IPS-NIHi7 (cell line): ENCODE results near the gene HACD3.
A peak's percentile ranks its signal among the peaks of the same experiment; 100 is the strongest.
"Not testable (repeated sequence)": the region's sequence is repeated elsewhere in the genome, so short reads cannot be mapped to it uniquely, and the experiment has no call there.

ENCODE experiments used
- DNase-seq: peaks from one replicate; pipeline ENCODE4 v3.0.0; 2012; ENCODE audit warnings: mixed read lengths; ENCODE audit errors: extremely low spot score

Gene HACD3

DNA sequence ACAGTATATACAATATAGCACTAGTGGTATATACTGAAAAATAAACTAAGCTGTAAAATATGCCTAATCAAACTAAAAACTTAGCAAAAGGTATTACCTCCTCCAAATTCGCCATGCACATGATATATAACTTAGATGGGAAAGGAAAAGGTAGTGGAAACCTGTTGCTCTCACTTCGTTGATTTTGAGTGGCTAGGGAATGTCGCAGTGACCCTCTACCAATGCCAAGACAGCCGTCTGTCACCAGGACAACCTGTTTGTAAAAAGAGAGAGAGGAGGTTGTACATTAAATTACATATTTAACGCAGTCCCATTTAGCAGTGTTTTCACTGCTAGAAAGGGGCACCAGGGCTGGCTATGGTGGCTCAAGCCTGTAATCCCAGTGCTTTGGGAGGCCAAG lies 69.4 kb downstream of the HACD3 start:
- no peak for DNase-seq

DNA sequence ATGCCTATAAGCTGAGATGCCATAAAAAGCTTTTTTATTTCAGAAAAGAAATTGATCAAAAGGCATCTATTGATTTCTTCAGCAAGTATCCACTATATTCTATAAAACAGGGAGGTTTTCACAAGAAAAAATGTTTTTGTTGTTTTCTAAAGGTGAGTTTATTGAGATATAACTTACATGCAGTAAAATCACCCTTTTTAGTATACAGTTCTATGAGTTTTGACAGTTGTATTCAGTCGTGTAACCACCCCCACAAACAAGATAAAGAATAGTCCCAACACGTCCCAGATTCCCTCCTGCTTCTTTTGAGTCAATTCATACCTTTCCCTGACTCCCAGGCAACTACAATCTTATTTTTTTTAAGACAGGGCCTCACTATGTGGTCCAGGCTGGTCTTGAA lies 72.9 kb downstream of the HACD3 start:
- no peak for DNase-seq

- DNase-seq: no peak
These were observed 73.3 kb downstream of the HACD3 start for GRCh38 chr15:65603559-65603958.

DNA sequence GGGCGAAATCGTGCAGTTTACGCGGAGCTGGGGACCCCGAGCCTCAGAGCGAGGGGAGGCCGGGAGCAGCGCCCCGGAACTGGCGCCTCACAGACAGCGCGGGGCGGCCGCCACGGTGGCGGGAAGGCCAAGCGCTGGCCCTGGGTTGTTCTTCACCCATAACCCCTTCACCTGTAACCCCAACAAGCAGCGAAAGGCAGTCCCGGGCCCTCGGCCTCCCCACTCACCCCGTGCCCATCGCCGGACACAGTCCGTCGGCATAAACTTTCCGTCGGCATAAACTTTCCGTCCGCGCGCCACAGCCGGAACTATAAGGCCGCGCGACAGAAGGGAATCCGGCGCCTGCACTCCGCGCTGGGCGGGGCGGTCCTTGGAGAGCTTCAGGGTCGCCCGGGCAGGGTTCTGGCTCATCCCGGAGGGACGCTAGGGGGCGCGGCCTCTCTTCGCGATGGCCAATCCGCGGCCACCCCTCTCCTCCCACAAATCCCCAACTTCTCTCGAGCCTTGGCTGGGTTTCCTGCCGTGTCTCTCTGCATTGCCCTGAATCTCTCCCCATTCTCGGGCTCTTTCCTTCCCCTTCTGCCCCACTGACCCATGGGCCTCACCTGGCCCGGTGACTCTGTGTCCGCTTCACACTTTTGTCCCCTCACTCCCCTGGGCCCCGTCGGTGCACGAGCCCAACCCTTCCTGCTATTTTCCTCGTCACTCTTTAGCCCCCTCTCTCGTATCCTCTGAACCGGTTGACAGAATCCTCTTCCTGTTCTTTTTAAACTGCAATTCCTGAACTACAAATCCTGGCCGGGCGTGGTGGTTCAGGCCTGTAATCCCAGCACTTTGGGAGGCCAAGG lies 80.8 kb downstream of the HACD3 start, which contains the start of gene INTS14:
INTS14 (minus strand) TSS at position 261 of the 848 bp plus-strand sequence. CDS start 3,751 bp downstream, outside the sequence.
- DNase-seq: peak; percentile 100

DNA sequence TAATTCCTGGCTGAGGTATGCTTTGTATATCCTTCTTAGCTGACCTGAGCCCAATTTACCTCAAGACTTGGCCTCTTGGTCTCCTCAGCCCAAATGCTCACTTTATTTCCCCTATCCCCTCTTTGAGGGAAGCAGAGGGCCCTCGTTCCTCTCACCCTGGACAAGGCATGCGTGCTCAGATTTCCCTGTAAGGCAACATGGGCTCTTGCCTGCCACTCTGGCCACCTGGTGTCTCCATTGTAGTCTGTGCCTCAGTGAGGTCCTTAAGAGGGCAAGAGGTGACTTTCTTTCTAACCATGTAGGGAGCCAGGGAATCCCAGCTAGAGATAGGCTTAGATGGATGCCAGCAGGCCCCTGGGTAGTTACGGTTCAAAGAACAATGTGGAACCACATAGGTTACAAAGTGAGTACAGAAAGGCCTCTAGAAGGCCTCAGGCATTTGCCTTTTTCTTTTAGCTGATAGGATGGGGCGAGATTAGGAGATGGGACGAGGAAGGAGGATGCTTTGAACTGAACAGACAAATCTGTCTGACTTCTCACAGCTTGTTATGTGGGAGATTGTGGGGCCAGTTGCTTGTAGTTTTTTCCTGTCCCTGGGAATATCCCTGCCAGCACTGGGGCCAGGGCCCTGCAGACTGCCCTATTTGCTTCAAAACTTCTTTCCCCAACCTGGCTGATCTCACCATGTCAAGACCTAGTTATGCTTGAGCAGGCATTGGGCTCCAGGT lies 81.8 kb downstream of the HACD3 start:
- DNase-seq: peak; percentile 11

GRCh38 chr15:65612616-65612946 lies 82.3 kb downstream of the HACD3 start:
- no peak for DNase-seq

DNA sequence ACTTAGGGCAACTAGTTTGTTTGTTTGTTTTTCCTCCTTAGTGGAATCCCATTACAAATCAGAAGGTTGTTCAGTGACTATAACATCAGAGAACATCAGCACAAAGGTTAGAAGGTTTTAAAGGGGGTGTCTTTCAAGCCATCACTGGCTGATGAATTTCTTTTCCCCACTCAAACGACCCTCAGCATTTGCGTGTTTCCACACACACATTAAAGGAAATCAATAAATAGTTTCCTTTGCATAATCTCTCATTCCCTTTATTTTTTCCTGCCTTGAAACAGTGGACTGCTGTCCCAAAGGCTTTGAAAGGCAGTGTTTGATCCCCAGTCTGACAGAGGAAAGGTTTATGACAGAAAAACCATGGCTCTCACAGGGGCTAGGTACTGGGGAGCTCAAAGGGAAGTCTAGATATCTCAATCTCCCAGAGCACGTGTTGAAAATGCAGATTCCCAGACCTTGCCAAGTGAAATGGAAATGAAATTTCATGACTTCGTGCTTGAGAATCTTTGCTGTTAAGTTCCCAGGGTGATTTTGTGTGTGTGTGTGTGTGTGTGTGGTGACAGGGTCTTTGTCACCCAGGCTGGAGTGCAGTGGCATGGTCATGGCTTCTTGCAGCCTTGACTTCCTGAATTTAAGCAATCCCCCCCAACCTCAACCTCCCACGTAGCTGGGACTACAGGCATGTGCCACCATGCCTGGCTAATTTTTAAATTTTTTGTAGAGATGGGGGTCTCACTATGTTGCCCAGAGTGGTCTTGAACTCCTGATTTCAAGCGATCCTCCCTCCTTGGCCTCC lies 82.9 kb downstream of the HACD3 start:
- no peak for DNase-seq

DNA sequence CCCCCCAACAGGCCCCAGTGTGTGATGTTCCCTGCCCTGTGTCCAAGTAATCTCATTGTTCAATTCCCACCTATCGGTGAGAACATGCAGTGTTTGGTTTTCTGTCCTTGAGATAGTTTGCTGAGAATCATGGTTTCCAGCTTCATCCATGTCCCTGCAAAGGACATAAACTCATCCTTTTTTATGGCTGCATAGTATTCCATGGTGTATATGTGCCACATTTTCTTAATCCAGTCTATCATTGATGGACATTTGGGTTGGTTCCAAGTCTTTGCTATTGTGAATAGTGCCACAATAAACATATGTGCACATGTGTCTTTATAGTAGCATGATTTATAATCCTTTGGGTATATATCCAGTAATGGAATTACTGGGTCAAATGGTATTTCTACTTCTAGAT lies 85.6 kb downstream of the HACD3 start:
- not testable (repeated sequence) for DNase-seq

GRCh38 chr15:65618560-65619109 lies 88.4 kb downstream of the HACD3 start:
- DNase-seq: no peak

DNA sequence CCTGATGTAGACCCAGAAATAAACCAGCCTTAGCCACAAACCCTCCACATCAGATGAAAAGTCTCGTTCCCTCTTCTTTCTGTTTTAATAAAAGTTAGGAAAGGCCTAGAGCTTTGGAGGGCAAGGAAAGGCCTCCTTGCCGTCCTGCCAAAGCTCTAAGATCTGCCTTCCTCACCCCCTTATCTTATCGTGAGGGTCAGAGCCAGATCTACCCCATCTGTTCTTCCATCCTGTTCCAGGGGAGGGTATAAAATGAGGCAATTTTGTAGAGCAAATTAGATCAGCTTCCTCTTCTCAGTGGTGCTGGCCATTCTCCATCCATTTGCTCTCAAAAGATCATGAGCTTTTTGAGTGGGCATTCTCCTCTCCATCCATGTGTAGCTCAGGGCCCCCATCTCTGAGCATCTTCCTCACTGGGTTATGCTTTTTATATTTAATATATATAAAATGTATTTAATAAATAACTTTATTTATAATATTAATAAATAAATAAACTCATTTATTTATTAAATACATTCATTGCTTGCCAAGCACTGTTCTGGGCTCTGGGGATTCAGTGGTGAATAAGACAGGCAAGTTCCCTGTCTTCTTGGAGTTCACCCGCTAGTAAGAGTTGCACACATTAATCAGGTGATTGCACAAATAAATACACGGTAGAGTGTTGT lies 89.5 kb downstream of the HACD3 start:
- DNase-seq: no peak

GRCh38 chr15:65620833-65621232 lies 90.6 kb downstream of the HACD3 start:
- DNase-seq: no peak

DNA sequence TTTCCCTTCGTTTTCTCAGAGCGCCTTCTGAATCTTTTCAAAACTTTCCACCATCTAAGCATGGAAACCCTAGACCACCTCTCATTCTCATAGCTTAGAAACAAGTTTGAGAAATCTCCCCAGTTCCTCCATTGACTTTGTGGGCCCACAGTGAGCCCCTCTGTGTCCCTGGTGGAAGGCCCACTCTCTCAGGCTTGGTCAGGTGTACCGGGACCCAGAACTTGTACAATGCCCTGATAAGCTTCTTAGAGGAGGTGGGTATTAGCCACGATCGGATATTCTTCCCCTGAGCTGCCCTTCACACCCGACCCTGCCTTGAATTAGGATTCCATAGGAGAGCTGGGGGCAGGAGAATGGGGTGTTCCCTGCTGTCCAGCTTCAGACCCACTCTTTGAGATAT lies 91.4 kb downstream of the HACD3 start, which contains the start of gene SLC24A1:
SLC24A1 (plus strand) TSS at position 301 of the 400 bp plus-strand sequence. CDS start 2,143 bp downstream, outside the sequence.
- no peak for DNase-seq

GRCh38 chr15:65623103-65623502 lies 92.8 kb downstream of the HACD3 start:
- DNase-seq: no peak

- no peak for DNase-seq
These were observed 96.6 kb downstream of the HACD3 start for GRCh38 chr15:65626856-65627255.
